Breast epithelium (tissue), 3 donors: ENCODE measurements around the gene KASH5.

Experiments used
- POLR2A ChIP-seq: fragments of 450-650 bp; IDR thresholded peaks from one replicate; pipeline ENCODE4 v1.6.1; 2016; ENCODE audit warnings: antibody characterized with exemption, mild to moderate bottlenecking, moderate library complexity
- POLR2AphosphoS5 ChIP-seq, 3 donors: sonication (generic); formaldehyde crosslinking; IDR thresholded peaks; one replicate each; pipeline ENCODE4 v1.6.1; 2017; ENCODE audit warnings: antibody characterized with exemption in 3 of 3
- TF ChIP-seq, protein P1 (sequence below), 3 donors: fragments of 450-650 bp; IDR thresholded peaks; one replicate each; pipeline ENCODE4 v1.5.1; 2016 to 2017; ENCODE audit warnings: antibody characterized with exemption in 3 of 3, mild to moderate bottlenecking in 3 of 3, moderate library complexity in 3 of 3

- TF ChIP-seq, protein P1, sequence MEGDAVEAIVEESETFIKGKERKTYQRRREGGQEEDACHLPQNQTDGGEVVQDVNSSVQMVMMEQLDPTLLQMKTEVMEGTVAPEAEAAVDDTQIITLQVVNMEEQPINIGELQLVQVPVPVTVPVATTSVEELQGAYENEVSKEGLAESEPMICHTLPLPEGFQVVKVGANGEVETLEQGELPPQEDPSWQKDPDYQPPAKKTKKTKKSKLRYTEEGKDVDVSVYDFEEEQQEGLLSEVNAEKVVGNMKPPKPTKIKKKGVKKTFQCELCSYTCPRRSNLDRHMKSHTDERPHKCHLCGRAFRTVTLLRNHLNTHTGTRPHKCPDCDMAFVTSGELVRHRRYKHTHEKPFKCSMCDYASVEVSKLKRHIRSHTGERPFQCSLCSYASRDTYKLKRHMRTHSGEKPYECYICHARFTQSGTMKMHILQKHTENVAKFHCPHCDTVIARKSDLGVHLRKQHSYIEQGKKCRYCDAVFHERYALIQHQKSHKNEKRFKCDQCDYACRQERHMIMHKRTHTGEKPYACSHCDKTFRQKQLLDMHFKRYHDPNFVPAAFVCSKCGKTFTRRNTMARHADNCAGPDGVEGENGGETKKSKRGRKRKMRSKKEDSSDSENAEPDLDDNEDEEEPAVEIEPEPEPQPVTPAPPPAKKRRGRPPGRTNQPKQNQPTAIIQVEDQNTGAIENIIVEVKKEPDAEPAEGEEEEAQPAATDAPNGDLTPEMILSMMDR (IDR thresholded peaks at IDR 0.05), result no peak
- no peak for TF ChIP-seq POLR2A
- no peak for TF ChIP-seq POLR2AphosphoS5 (IDR thresholded peaks at IDR 0.05)
These were observed 40.9 kb upstream of the KASH5 start for GRCh38 chr19:49347191-49347590.
